CD4-positive, alpha-beta T cell (primary cell): ENCODE data around the gene APBB1. TPM values are rescaled to one million over a fixed set of nuclear protein-coding genes. Genes with fewer than 3 reads are reported as not detected.
A peak's percentile ranks its signal among the peaks of the same experiment; 100 is the strongest.
"Not testable (repeated sequence)": the region's sequence is repeated elsewhere in the genome, so short reads cannot be mapped to it uniquely, and the experiment has no call there.

Experiments used
- ATAC-seq: fragments of 200-7000 bp; cut with Tn5 transposase; one replicate; pipeline ENCODE4 v1.10.0; 2022; ENCODE audit warnings: mild to moderate bottlenecking; ENCODE audit not compliant: poor library complexity
- CTCF ChIA-PET: fragments of 350-600 bp; sonication (Branson Sonifier 250); formaldehyde crosslinking; loops from one replicate; lab custom pipeline; 2021; ENCODE audit warnings: antibody characterized with exemption, inconsistent platforms; lab: Charles Lee
- POLR2A ChIA-PET: fragments of 350-600 bp; sonication (Branson Sonifier 250); formaldehyde crosslinking; loops from one replicate; lab custom pipeline; 2021; ENCODE audit warnings: antibody characterized with exemption, inconsistent platforms; lab: Charles Lee
- DNase-seq, 14 experiments: peaks; one replicate each; pipeline ENCODE4 v3.0.0-alpha.2; 2013 to 2020; ENCODE audit warnings: mixed read lengths in 2 of 14
- H3K27ac ChIP-seq, 2 donors: one replicate each; pipeline versions ENCODE4 v1.5.1 to v1.7.0; 2013; ENCODE audit warnings: low read length in 2 of 2, low read depth in 1 of 2, mild to moderate bottlenecking in 1 of 2
- H3K27me3 ChIP-seq, 2 experiments: 1 replicate in 1 of 2; 2 replicates in 1 of 2; pipeline versions ENCODE4 v1.6.1 to v1.7.0; 2013; ENCODE audit warnings: low read length in 2 of 2, control low read depth in 1 of 2, mild to moderate bottlenecking in 1 of 2, moderate library complexity in 1 of 2; ENCODE audit not compliant: insufficient read depth in 2 of 2, control insufficient read depth in 1 of 2
- H3K36me3 ChIP-seq: one replicate; pipeline ENCODE4 v1.6.1; 2013; ENCODE audit warnings: low read length, control low read depth; ENCODE audit not compliant: insufficient read depth
- H3K4me1 ChIP-seq: one replicate; pipeline ENCODE4 v1.6.1; 2013; ENCODE audit warnings: low read length, control low read depth; ENCODE audit not compliant: insufficient read depth
- H3K4me3 ChIP-seq: one replicate; pipeline ENCODE4 v1.5.1; 2013; ENCODE audit warnings: mild to moderate bottlenecking, low read length, moderate library complexity
- H3K9me3 ChIP-seq, 2 experiments: 1 replicate in 1 of 2; 2 replicates in 1 of 2; pipeline versions ENCODE4 v1.6.1 to v1.7.0; 2013; ENCODE audit warnings: low read length in 2 of 2, mild to moderate bottlenecking in 2 of 2, control low read depth in 1 of 2, moderate library complexity in 1 of 2; ENCODE audit not compliant: control insufficient read depth in 1 of 2, insufficient read depth in 1 of 2
- H3K27ac Mint-ChIP-seq: one replicate; pipeline ENCODE4 v1.8.0; 2020; ENCODE audit warnings: mixed read lengths
- H3K27me3 Mint-ChIP-seq: one replicate; pipeline ENCODE4 v1.8.0; 2021; ENCODE audit warnings: mixed read lengths
- H3K36me3 Mint-ChIP-seq: one replicate; pipeline ENCODE4 v1.8.0; 2021; ENCODE audit warnings: low read depth, mixed read lengths
- H3K4me1 Mint-ChIP-seq: one replicate; pipeline ENCODE4 v1.8.0; 2021; ENCODE audit warnings: low read depth, mixed read lengths
- H3K4me3 Mint-ChIP-seq: one replicate; pipeline ENCODE4 v1.8.0; 2020; ENCODE audit warnings: mild to moderate bottlenecking, mixed read lengths
- H3K9me3 Mint-ChIP-seq: one replicate; pipeline ENCODE4 v1.8.0; 2020; ENCODE audit warnings: mixed read lengths
- CTCF ChIP-seq: fragments of 200-600 bp; IDR thresholded peaks from one replicate; pipeline ENCODE4 v1.8.0; 2022; ENCODE audit warnings: antibody characterized with exemption, mild to moderate bottlenecking
- intact Hi-C, 2 experiments: fragments of 100-400 bp; cut with DNase I in 1 of 2; cut with micrococcal nuclease in 1 of 2; formaldehyde crosslinking; loops; one replicate each; pipeline versions ENCODE4 v1.15.1 to v1.9.0; 2023 to 2025; cut with DNase I, micrococcal nuclease
- total RNA-seq, 174 experiments: library from RNA in 2 of 174; stranded (reverse) in 2 of 174; gene quantifications; one replicate each; pipeline ENCODE4 v1.2.3 and lab custom pipeline; 2021 to 2026

The APBB1 gene
- total RNA-seq, 2 experiments from 2014 or later, result 182 to 184 TPM

- TF ChIP-seq CTCF, result no peak
- H3K27ac Mint-ChIP-seq, result peak overlapping the region; percentile 93
- no peak for ATAC-seq
- DNase-seq, result no peak
- intact Hi-C loops, result no loop called here
- Histone ChIP-seq H3K27ac (no peak overlapping the region), H3K36me3 (peaks cover 72% of the 10 kb centered on the region), H3K4me3 (no peak overlapping the region), H3K9me3 (no peaks in the 10 kb centered on the region), H3K27me3 (no peaks in the 10 kb centered on the region), H3K4me1 (peaks cover 78% of the 10 kb centered on the region)
- H3K36me3 Mint-ChIP-seq, result peaks cover 94% of the 10 kb centered on the region
- H3K27me3 Mint-ChIP-seq, result no peaks in the 10 kb centered on the region
- peak overlapping the region; percentile 15 for H3K4me3 Mint-ChIP-seq
- no peaks in the 10 kb centered on the region for H3K9me3 Mint-ChIP-seq
- POLR2A ChIA-PET, result interaction anchor here (0.5 to 0.9 kb wide), 2 partner anchors 22 to 90 kb away, joined by 3 read pairs; partner anchors contain the start of gene APBB1
- H3K4me1 Mint-ChIP-seq, result peaks cover 89% of the 10 kb centered on the region
- CTCF ChIA-PET, result no interaction called here
Observed at GRCh38 chr11:6397156-6397555, 21.7 kb downstream of the APBB1 start.

- Mint-ChIP-seq H3K27me3 (no peaks in the 10 kb centered on the region), H3K36me3 (peaks cover 95% of the 10 kb centered on the region), H3K9me3 (no peaks in the 10 kb centered on the region), H3K4me3 (peak overlapping the region; percentile 6), H3K4me1 (peaks cover 88% of the 10 kb centered on the region), H3K27ac (peak overlapping the region; percentile 93)
- Histone ChIP-seq H3K4me1 (peaks cover 78% of the 10 kb centered on the region), H3K4me3 (no peak overlapping the region), H3K27ac (peak overlapping the region in 1 of 2 donors; percentile 29), H3K27me3 (no peaks in the 10 kb centered on the region), H3K9me3 (no peaks in the 10 kb centered on the region), H3K36me3 (peaks cover 70% of the 10 kb centered on the region)
- DNase-seq (no peak), ATAC-seq (no peak)
- ChIA-PET POLR2A (interaction anchor here (0.9 kb wide), 1 partner anchor 48 kb away, joined by 3 read pairs; no protein-coding TSS in a partner anchor), CTCF (interaction anchor here (1.9 kb wide), 1 partner anchor 48 kb away, joined by 5 read pairs; no protein-coding TSS in a partner anchor)
- TF ChIP-seq CTCF, result no peak
- intact Hi-C loops, result no loop called here
Observed at GRCh38 chr11:6395470-6396060, 23.3 kb downstream of the APBB1 start.

GRCh38 chr11:6393989-6394670, 24.8 kb downstream of the APBB1 start:
- TF ChIP-seq CTCF, result no peak

GRCh38 chr11:6392251-6392650, 26.6 kb downstream of the APBB1 start:
- H3K27ac Mint-ChIP-seq, result peak overlapping the region; percentile 93
- peaks cover 47% of the 10 kb centered on the region for H3K36me3 ChIP-seq
- peaks cover 86% of the 10 kb centered on the region for H3K4me1 Mint-ChIP-seq
- peak overlapping the region in 1 of 2 donors; percentile 93 for H3K27ac ChIP-seq
- peak in 1 of 14 experiments; percentile 29 for DNase-seq
- H3K27me3 Mint-ChIP-seq, intact Hi-C loops, H3K9me3 ChIP-seq, ATAC-seq, H3K27me3 ChIP-seq, H3K9me3 Mint-ChIP-seq: not testable (repeated sequence)
- H3K4me3 Mint-ChIP-seq, result peak overlapping the region; percentile 90
- H3K4me1 ChIP-seq, result peaks cover 70% of the 10 kb centered on the region
- ChIA-PET POLR2A (interaction anchor here (2.9 to 8.4 kb wide), 4 partner anchors 11 to 25 kb away, joined by 31 to 253 read pairs (median 68); partner anchors contain the start of gene APBB1), CTCF (interaction anchor here (2.0 kb wide), 1 partner anchor 13 kb away, joined by 6 read pairs; no protein-coding TSS in a partner anchor)
- peak overlapping the region; percentile 30 for H3K4me3 ChIP-seq
- peaks cover 71% of the 10 kb centered on the region for H3K36me3 Mint-ChIP-seq

More at GRCh38 chr11:6393989-6394670, 24.8 kb downstream of the APBB1 start:
- H3K9me3 Mint-ChIP-seq, result no peaks in the 10 kb centered on the region
- H3K36me3 ChIP-seq, result peaks cover 60% of the 10 kb centered on the region
- no peaks in the 10 kb centered on the region for H3K27me3 ChIP-seq
- no peaks in the 10 kb centered on the region for H3K9me3 ChIP-seq
- ATAC-seq (no peak), DNase-seq (no peak)
- H3K36me3 Mint-ChIP-seq, result peaks cover 89% of the 10 kb centered on the region
- peak overlapping the region in 1 of 2 donors; percentile 5 for H3K27ac ChIP-seq
- peak overlapping the region; percentile 65 for H3K4me3 Mint-ChIP-seq
- H3K27me3 Mint-ChIP-seq, result no peaks in the 10 kb centered on the region
- H3K4me1 Mint-ChIP-seq, result peaks cover 90% of the 10 kb centered on the region
- ChIA-PET CTCF (interaction anchor here (1.9 kb wide), 1 partner anchor 49 kb away, joined by 5 read pairs; no protein-coding TSS in a partner anchor), POLR2A (interaction anchor here (0.9 to 8.4 kb wide), 3 partner anchors 9 to 23 kb away, joined by 3 to 253 read pairs (median 85); partner anchors contain the start of gene APBB1)
- peaks cover 75% of the 10 kb centered on the region for H3K4me1 ChIP-seq
- intact Hi-C loops, result loop anchor here in 1 of 2 experiments (1.0 kb wide), 1 partner anchor 8 kb away; no protein-coding TSS in a partner anchor
- H3K27ac Mint-ChIP-seq, result peak overlapping the region; percentile 93
- H3K4me3 ChIP-seq, result no peak overlapping the region
